ENCODE results near the gene FBXL7. TPM values are rescaled to one million over a fixed set of nuclear protein-coding genes. Genes with fewer than 3 reads are reported as not detected.

Gene FBXL7
- total and polyA plus RNA-seq, 2 of the 8 experiments (the other 6 are each of a cell fraction or from before 2014, with no cell fraction given): 17.7 to 17.8 TPM

DNA sequence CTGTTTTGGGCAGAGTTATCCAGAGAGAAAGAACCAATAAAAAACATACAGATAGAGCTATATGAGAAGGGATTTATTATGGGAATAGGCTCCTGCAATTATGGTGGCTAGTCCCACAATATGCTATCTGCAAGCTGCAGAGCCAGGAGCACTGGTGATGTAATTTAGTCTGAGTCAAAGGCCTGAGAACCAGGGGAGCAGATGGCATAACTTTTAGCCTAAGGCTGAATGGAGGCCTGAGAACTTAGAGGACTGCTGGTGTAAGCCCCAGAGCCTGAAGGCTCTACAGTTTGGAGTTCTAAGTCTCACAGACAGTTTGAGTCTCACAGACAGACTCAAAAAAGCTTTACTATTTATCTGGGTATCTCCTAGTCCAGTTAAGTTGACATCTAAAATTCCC is 263.8 kb downstream of the FBXL7 start (continued):
- TF ChIP-seq, protein P1, sequence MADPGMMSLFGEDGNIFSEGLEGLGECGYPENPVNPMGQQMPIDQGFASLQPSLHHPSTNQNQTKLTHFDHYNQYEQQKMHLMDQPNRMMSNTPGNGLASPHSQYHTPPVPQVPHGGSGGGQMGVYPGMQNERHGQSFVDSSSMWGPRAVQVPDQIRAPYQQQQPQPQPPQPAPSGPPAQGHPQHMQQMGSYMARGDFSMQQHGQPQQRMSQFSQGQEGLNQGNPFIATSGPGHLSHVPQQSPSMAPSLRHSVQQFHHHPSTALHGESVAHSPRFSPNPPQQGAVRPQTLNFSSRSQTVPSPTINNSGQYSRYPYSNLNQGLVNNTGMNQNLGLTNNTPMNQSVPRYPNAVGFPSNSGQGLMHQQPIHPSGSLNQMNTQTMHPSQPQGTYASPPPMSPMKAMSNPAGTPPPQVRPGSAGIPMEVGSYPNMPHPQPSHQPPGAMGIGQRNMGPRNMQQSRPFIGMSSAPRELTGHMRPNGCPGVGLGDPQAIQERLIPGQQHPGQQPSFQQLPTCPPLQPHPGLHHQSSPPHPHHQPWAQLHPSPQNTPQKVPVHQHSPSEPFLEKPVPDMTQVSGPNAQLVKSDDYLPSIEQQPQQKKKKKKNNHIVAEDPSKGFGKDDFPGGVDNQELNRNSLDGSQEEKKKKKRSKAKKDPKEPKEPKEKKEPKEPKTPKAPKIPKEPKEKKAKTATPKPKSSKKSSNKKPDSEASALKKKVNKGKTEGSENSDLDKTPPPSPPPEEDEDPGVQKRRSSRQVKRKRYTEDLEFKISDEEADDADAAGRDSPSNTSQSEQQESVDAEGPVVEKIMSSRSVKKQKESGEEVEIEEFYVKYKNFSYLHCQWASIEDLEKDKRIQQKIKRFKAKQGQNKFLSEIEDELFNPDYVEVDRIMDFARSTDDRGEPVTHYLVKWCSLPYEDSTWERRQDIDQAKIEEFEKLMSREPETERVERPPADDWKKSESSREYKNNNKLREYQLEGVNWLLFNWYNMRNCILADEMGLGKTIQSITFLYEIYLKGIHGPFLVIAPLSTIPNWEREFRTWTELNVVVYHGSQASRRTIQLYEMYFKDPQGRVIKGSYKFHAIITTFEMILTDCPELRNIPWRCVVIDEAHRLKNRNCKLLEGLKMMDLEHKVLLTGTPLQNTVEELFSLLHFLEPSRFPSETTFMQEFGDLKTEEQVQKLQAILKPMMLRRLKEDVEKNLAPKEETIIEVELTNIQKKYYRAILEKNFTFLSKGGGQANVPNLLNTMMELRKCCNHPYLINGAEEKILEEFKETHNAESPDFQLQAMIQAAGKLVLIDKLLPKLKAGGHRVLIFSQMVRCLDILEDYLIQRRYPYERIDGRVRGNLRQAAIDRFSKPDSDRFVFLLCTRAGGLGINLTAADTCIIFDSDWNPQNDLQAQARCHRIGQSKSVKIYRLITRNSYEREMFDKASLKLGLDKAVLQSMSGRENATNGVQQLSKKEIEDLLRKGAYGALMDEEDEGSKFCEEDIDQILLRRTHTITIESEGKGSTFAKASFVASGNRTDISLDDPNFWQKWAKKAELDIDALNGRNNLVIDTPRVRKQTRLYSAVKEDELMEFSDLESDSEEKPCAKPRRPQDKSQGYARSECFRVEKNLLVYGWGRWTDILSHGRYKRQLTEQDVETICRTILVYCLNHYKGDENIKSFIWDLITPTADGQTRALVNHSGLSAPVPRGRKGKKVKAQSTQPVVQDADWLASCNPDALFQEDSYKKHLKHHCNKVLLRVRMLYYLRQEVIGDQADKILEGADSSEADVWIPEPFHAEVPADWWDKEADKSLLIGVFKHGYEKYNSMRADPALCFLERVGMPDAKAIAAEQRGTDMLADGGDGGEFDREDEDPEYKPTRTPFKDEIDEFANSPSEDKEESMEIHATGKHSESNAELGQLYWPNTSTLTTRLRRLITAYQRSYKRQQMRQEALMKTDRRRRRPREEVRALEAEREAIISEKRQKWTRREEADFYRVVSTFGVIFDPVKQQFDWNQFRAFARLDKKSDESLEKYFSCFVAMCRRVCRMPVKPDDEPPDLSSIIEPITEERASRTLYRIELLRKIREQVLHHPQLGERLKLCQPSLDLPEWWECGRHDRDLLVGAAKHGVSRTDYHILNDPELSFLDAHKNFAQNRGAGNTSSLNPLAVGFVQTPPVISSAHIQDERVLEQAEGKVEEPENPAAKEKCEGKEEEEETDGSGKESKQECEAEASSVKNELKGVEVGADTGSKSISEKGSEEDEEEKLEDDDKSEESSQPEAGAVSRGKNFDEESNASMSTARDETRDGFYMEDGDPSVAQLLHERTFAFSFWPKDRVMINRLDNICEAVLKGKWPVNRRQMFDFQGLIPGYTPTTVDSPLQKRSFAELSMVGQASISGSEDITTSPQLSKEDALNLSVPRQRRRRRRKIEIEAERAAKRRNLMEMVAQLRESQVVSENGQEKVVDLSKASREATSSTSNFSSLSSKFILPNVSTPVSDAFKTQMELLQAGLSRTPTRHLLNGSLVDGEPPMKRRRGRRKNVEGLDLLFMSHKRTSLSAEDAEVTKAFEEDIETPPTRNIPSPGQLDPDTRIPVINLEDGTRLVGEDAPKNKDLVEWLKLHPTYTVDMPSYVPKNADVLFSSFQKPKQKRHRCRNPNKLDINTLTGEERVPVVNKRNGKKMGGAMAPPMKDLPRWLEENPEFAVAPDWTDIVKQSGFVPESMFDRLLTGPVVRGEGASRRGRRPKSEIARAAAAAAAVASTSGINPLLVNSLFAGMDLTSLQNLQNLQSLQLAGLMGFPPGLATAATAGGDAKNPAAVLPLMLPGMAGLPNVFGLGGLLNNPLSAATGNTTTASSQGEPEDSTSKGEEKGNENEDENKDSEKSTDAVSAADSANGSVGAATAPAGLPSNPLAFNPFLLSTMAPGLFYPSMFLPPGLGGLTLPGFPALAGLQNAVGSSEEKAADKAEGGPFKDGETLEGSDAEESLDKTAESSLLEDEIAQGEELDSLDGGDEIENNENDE (IDR thresholded peaks at IDR 0.05; ENCODE audit: insufficient replicate concordance, low read length): no peak
- TF ChIP-seq FOSL1 (IDR thresholded peaks at IDR 0.05; ENCODE audit: insufficient read depth, low read depth, low read length) (no peak), SAP30 (IDR thresholded peaks at IDR 0.05; ENCODE audit: insufficient read depth, insufficient replicate concordance, low read length) (no peak), POU5F1 (IDR thresholded peaks at IDR 0.05; ENCODE audit: low read depth, low read length) (no peak), HDAC2 (IDR thresholded peaks at IDR 0.05; ENCODE audit: borderline replicate concordance in 1 of 2, low read depth in 2 of 2, low read length in 2 of 2) (no peak)

Measured in H1 (cell line).